ENCODE measurements around the gene LYSMD1.

GRCh38 chr1:151132335-151133017, 33.2 kb downstream of the LYSMD1 start:
- no peak for TF ChIP-seq POLR2A (IDR thresholded peaks at IDR 0.05)
- TF ChIP-seq, protein P1, sequence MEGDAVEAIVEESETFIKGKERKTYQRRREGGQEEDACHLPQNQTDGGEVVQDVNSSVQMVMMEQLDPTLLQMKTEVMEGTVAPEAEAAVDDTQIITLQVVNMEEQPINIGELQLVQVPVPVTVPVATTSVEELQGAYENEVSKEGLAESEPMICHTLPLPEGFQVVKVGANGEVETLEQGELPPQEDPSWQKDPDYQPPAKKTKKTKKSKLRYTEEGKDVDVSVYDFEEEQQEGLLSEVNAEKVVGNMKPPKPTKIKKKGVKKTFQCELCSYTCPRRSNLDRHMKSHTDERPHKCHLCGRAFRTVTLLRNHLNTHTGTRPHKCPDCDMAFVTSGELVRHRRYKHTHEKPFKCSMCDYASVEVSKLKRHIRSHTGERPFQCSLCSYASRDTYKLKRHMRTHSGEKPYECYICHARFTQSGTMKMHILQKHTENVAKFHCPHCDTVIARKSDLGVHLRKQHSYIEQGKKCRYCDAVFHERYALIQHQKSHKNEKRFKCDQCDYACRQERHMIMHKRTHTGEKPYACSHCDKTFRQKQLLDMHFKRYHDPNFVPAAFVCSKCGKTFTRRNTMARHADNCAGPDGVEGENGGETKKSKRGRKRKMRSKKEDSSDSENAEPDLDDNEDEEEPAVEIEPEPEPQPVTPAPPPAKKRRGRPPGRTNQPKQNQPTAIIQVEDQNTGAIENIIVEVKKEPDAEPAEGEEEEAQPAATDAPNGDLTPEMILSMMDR (IDR thresholded peaks at IDR 0.05): no peak
